HepG2 (cell line): ENCODE results near the gene VWA3B. TPM values are rescaled to one million over a fixed set of nuclear protein-coding genes. Genes with fewer than 3 reads are reported as not detected.

Source experiments
- ATAC-seq: fragments of 200-7000 bp; cut with Tn5 transposase; 3 replicates; pipeline ENCODE4 v1.9.1; 2020; ENCODE audit warnings: mild to moderate bottlenecking, moderate library complexity
- BruUV-seq: library from RNA; stranded (reverse); fragments of 400-500 nt; replicated peaks from 2 replicates; lab custom pipeline; 2021; lab: Mats Ljungman, UMichigan
- CTCF ChIA-PET: fragments of 300-600 bp; formaldehyde crosslinking; extraction: SDS; loops from one replicate; lab custom pipeline; 2021; ENCODE audit warnings: low total read pairs, inconsistent platforms, low intra/inter-chr PET ratio; lab: Yijun Ruan, JAX
- POLR2A ChIA-PET: fragments of 350-600 bp; sonication (Branson Sonifier 250); formaldehyde crosslinking; loops from one replicate; lab custom pipeline; 2020; ENCODE audit warnings: antibody characterized with exemption, inconsistent platforms; lab: Yijun Ruan, JAX
- DNase-seq: peaks from one replicate; pipeline ENCODE4 v3.0.0-alpha.2; 2015; ENCODE audit warnings: low spot score
- FAIRE-seq: peaks from 3 replicates; lab custom pipeline; 2011; peaks lifted over from hg19 to GRCh38; lab: Jason Lieb, UNC
- H2AFZ ChIP-seq: one replicate; pipeline ENCODE4 v1.6.1; 2011; ENCODE audit warnings: low read length, inconsistent platforms
- H3K27ac ChIP-seq: fragments of 300-600 bp; 3 replicates; pipeline ENCODE4 v1.8.0; 2011; ENCODE audit warnings: mixed run types, mild to moderate bottlenecking, mixed read lengths, low read length, inconsistent platforms; ENCODE audit not compliant: insufficient read depth; ENCODE audit errors: extremely low read length
- H3K27me3 ChIP-seq, 2 experiments: fragments of 200-600 bp in 1 of 2; 2 replicates in 1 of 2; 3 replicates in 1 of 2; pipeline versions ENCODE4 v1.6.0 to v1.8.0; 2011; ENCODE audit warnings: low read length in 2 of 2, mild to moderate bottlenecking in 2 of 2, moderate library complexity in 2 of 2, inconsistent platforms in 1 of 2; ENCODE audit not compliant: insufficient read depth in 2 of 2, control insufficient read depth in 1 of 2
- H3K36me3 ChIP-seq, 2 experiments: fragments of 200-600 bp in 1 of 2; replicated peaks in 1 of 2; 2 replicates in 1 of 2; 3 replicates in 1 of 2; pipeline versions ENCODE4 v1.5.1 to v1.8.0; 2011; ENCODE audit warnings: low read length in 2 of 2, inconsistent platforms in 1 of 2; ENCODE audit not compliant: insufficient read depth in 2 of 2, control insufficient read depth in 1 of 2
- H3K4me1 ChIP-seq: 2 replicates; pipeline ENCODE4 v1.5.1; 2012; ENCODE audit warnings: low read length, inconsistent platforms; ENCODE audit not compliant: insufficient read depth
- H3K4me2 ChIP-seq: 2 replicates; pipeline ENCODE4 v1.6.0; 2011; ENCODE audit warnings: low read depth, low read length, inconsistent platforms
- H3K4me3 ChIP-seq, 3 experiments: fragments of 200-600 bp in 1 of 3; sonication (generic), shearing (Covaris generic) in 1 of 3; replicated peaks in 1 of 3; 2 replicates each; pipeline ENCODE4 v1.5.1; 2011 to 2016; ENCODE audit warnings: low read length in 3 of 3, inconsistent platforms in 2 of 3, low read depth in 2 of 3, mild to moderate bottlenecking in 2 of 3, control low read depth in 1 of 3, mixed read lengths in 1 of 3; ENCODE audit not compliant: insufficient read depth in 1 of 3
- H3K79me2 ChIP-seq: one replicate; pipeline ENCODE4 v1.6.1; 2011; ENCODE audit warnings: low read length, inconsistent platforms; ENCODE audit not compliant: insufficient read depth
- H3K9ac ChIP-seq: 2 replicates; pipeline ENCODE4 v1.6.0; 2011; ENCODE audit warnings: mild to moderate bottlenecking, low read depth, low read length, inconsistent platforms; ENCODE audit not compliant: insufficient read depth
- H3K9me3 ChIP-seq: 2 replicates; pipeline ENCODE4 v1.5.1; 2012; ENCODE audit warnings: mild to moderate bottlenecking, low read length
- H4K20me1 ChIP-seq: 2 replicates; pipeline ENCODE4 v1.6.0; 2011; ENCODE audit warnings: inconsistent platforms, mild to moderate bottlenecking, low read length, moderate library complexity; ENCODE audit not compliant: insufficient read depth
- ATF6 ChIP-seq: sonication (generic); formaldehyde crosslinking; conservative IDR thresholded peaks from 2 replicates; pipeline ENCODE4 v1.4.0; 2020; ENCODE audit warnings: missing genetic modification reagents
- CHD2 ChIP-seq: IDR thresholded peaks from 2 replicates; pipeline ENCODE4 v1.6.1; 2011; ENCODE audit warnings: low read depth, low read length, improper control_type of control experiment
- E2F5 ChIP-seq: sonication (generic); formaldehyde crosslinking; conservative IDR thresholded peaks from 2 replicates; pipeline ENCODE4 v1.4.0; 2020; ENCODE audit warnings: missing genetic modification reagents
- HBP1 ChIP-seq: IDR thresholded peaks from 2 replicates; pipeline ENCODE4 v1.6.1; 2016; ENCODE audit warnings: low read depth, control low read depth
- NAIF1 ChIP-seq: sonication (generic); formaldehyde crosslinking; IDR thresholded peaks from 2 replicates; pipeline ENCODE4 v1.5.0; 2020; ENCODE audit warnings: mild to moderate bottlenecking, missing genetic modification reagents, borderline replicate concordance
- REPIN1 ChIP-seq: sonication (generic); formaldehyde crosslinking; IDR thresholded peaks from 2 replicates; pipeline ENCODE4 v1.8.0; 2022; ENCODE audit warnings: missing genetic modification reagents, low read depth, mild to moderate bottlenecking, borderline replicate concordance
- SMARCC2 ChIP-seq: fragments of 450-650 bp; IDR thresholded peaks from 2 replicates; pipeline ENCODE4 v1.6.1; 2017; ENCODE audit warnings: antibody characterized with exemption, mild to moderate bottlenecking
- WGBS: methylation state at CpG from one replicate; pipeline ENCODE4 v1.1.6; 2017; ENCODE audit warnings: low lambda C conversion rate; 5-methylcytosine and 5-hydroxymethylcytosine counted together
- in situ Hi-C: cut with HindIII; loops from 2 replicates; pipeline ENCODE4 v1.10.0; 2017; ENCODE audit warnings: low pct_unique_long_range_greater_than_20kb; ENCODE audit not compliant: extremely low pct_ligation_motif_present
- intact Hi-C: fragments of 100-400 bp; cut with micrococcal nuclease; formaldehyde crosslinking; loops from one replicate; pipeline ENCODE4 v1.10.0; 2022; ENCODE audit not compliant: unreplicated experiment
- polyA plus RNA-seq, 8 experiments: library from polyadenylated mRNA; depleted of rRNA in 3 of 8; stranded (reverse) in 7 of 8; unstranded in 1 of 8; fragments of >200 nt; fragmentation: Illumina TruSeq in 4 of 8; extraction: Trizol in 4 of 8; gene quantifications; 2 replicates each; pipeline versions ENCODE4 v1.2.1 to v1.2.3, GENCODE V29; 2011 to 2016; ENCODE audit warnings: low read depth in 4 of 8, missing spikeins in 1 of 8, mixed read lengths in 1 of 8; ENCODE audit not compliant: insufficient read depth in 1 of 8
- total RNA-seq, 5 experiments: library from RNA; depleted of rRNA; stranded (reverse); fragments of >200 nt; fragmentation: Illumina TruSeq; extraction: Trizol; gene quantifications; 2 replicates each; pipeline ENCODE4 v1.2.3, GENCODE V29; 2016; ENCODE audit warnings: low read depth in 1 of 5

Gene VWA3B
- total and polyA plus RNA-seq, 2 of the 13 experiments (the other 11 are each of a cell fraction or from before 2014, with no cell fraction given) = not detected

GRCh38 chr2:98161186-98161585 lies 74.2 kb downstream of the VWA3B start:
- intact Hi-C loops = no loop called here
- ATAC-seq = no peak
- H3K9me3 ChIP-seq = no peaks in the 10 kb centered on the region
- H3K27ac ChIP-seq = no peak overlapping the region
- H4K20me1 ChIP-seq = no peaks in the 10 kb centered on the region
- WGBS = 22% methylated on average over 4 of the region's 4 CpGs
- TF ChIP-seq NAIF1 (CRISPR knock-in tag) = no peak
- no peak for TF ChIP-seq E2F5
- TF ChIP-seq HBP1 = no peak
- TF ChIP-seq ATF6 (CRISPR knock-in tag) = no peak
- no peak for TF ChIP-seq CHD2
- no peak for TF ChIP-seq REPIN1 (CRISPR knock-in tag)
- no peak for TF ChIP-seq SMARCC2
- TF ChIP-seq, all 625 proteins: peak for 0
- Histone ChIP-seq H2AFZ (no peak overlapping the region), H3K79me2 (no peaks in the 10 kb centered on the region), H3K9ac (no peak overlapping the region), H3K4me3 (no peak overlapping the region), H3K27me3 (peaks cover 3 to 27% of the 10 kb centered on the region in 2 experiments; a peak in 4 of 5 replicates), H3K4me2 (no peak overlapping the region), H3K36me3 (no peaks in the 10 kb centered on the region), H3K4me1 (no peaks in the 10 kb centered on the region)
- FAIRE-seq = no peak
- no TSS peak for BruUV-seq
- in situ Hi-C loops = no loop called here
- POLR2A ChIA-PET = no interaction called here
- CTCF ChIA-PET = no interaction called here
- DNase-seq = no peak
